Thymus (tissue), 11 donors: ENCODE data around the gene TMEM255B. TPM values are rescaled to one million over a fixed set of nuclear protein-coding genes. Genes with fewer than 3 reads are reported as not detected.
"Not testable (repeated sequence)": the region's sequence is repeated elsewhere in the genome, so short reads cannot be mapped to it uniquely, and the experiment has no call there.

Source experiments
- DNase-seq, 9 donors: peaks; one replicate each; pipeline ENCODE4 v3.0.0-alpha.2; 2013; ENCODE audit warnings: low spot score in 9 of 9, low read depth in 6 of 9, missing footprints in 1 of 9
- H3K27ac ChIP-seq, 2 donors: one replicate each; pipeline ENCODE4 v1.5.1; 2013; ENCODE audit warnings: control low read depth in 1 of 2, low read depth in 1 of 2, low read length in 1 of 2, mild to moderate bottlenecking in 1 of 2, moderate library complexity in 1 of 2
- H3K27me3 ChIP-seq, 2 donors: one replicate each; pipeline ENCODE4 v1.5.1; 2013; ENCODE audit warnings: low read length in 1 of 2; ENCODE audit not compliant: control insufficient read depth in 2 of 2, insufficient read depth in 1 of 2
- H3K36me3 ChIP-seq, 2 donors: one replicate each; pipeline ENCODE4 v1.5.1; 2013; ENCODE audit warnings: low read length in 1 of 2, mild to moderate bottlenecking in 1 of 2, moderate library complexity in 1 of 2; ENCODE audit not compliant: control insufficient read depth in 2 of 2, insufficient read depth in 2 of 2
- H3K4me1 ChIP-seq, 2 donors: one replicate each; pipeline ENCODE4 v1.5.1; 2013; ENCODE audit warnings: low read length in 2 of 2; ENCODE audit not compliant: control insufficient read depth in 2 of 2, insufficient read depth in 2 of 2
- H3K4me3 ChIP-seq, 2 donors: one replicate each; pipeline ENCODE4 v1.5.1; 2013; ENCODE audit warnings: low read length in 2 of 2, control low read depth in 1 of 2, mild to moderate bottlenecking in 1 of 2
- H3K9me3 ChIP-seq, 2 donors: one replicate each; pipeline ENCODE4 v1.5.1; 2013; ENCODE audit warnings: low read length in 1 of 2, mild to moderate bottlenecking in 1 of 2; ENCODE audit not compliant: control insufficient read depth in 2 of 2, insufficient read depth in 1 of 2
- WGBS: extraction: QIAGEN DNeasy Blood & Tissue Kit; methylation state at CpG from one replicate; pipeline ENCODE4 v1.1.7; 2013; 5-methylcytosine and 5-hydroxymethylcytosine counted together
- polyA plus RNA-seq: library from polyadenylated mRNA; stranded (reverse); fragments of 200-250 nt; gene quantifications from one replicate; pipeline ENCODE4 v1.2.3, GENCODE V29; 2013
- total RNA-seq: library from RNA; stranded (reverse); fragments of 120-200 nt; gene quantifications from one replicate; pipeline ENCODE4 v1.2.4, GENCODE V29; 2013
- donor health status: healthy.

TMEM255B gene
- total and polyA plus RNA-seq, 2 donors: 0.61 to 7.2 TPM

DNA sequence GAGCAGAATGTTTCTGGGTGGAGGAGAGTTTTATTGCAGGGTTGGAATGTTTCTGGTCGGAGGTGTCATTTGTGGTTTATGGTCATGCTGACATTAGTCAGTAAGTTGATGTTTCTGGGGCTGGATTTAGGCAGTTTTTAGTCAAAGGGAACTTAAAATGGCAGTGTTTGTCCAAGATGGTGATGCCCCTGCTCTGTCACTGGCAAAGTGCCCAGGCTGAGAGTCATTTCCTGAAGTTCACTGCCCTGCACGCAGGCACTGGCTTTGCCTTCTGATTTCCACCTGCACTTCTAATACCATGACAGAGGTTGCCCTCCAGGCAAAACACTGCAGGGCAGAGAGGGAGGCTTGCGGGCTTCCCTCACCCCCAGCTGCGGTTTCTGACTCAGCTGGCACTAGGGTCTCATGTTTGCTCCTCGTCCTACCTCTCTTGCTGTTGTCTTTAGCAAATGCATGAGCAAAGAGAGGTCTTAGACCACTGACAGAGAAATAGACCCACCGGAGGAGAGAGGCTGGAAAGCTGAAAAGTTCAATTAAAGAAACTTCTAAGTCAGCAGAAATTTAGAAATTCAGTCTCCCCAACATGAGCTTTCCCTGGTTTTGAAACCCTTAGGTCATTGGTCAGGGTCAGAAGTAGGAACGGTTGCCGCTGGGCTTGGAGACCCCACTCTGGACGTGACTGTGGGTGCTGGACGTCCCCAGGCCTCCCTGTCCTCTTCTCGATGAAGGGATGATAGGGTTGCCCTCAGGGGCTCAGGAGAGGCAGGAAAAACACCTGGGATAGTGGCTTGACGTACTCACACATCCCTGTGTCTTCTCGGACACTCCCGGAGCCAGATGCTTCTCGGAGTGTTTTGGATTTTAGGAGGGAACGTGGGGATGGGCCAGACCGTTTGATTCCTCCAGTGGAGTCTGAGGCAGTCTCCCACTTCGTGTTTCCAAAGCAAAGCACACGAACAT, 26.3 kb downstream of the TMEM255B start:
- Histone ChIP-seq H3K9me3 (no peaks in the 10 kb centered on the region), H3K4me3 (no peak overlapping the region), H3K4me1 (no peaks in the 10 kb centered on the region), H3K27ac (no peak overlapping the region), H3K36me3 (no peaks in the 10 kb centered on the region), H3K27me3 (peaks cover 0 to 3% of the 10 kb centered on the region in 2 donors)
- 87% methylated on average over 19 of the region's 19 CpGs for WGBS
- no peak for DNase-seq

- Histone ChIP-seq H3K9me3 (no peaks in the 10 kb centered on the region), H3K27me3 (peaks cover 0 to 3% of the 10 kb centered on the region in 2 donors), H3K27ac (no peak overlapping the region), H3K36me3 (no peaks in the 10 kb centered on the region), H3K4me1 (no peaks in the 10 kb centered on the region), H3K4me3 (no peak overlapping the region)
- 82% methylated on average over 17 of the region's 17 CpGs for WGBS
- DNase-seq: no peak
Measured at GRCh38 chr13:113786262-113786841, 27.3 kb downstream of the TMEM255B start.

- H3K4me1 ChIP-seq: peaks cover 0 to 4% of the 10 kb centered on the region in 2 donors
- DNase-seq: no peak
- peaks cover 0 to 3% of the 10 kb centered on the region in 2 donors for H3K27me3 ChIP-seq
- H3K27ac ChIP-seq: no peak overlapping the region
- no peaks in the 10 kb centered on the region for H3K9me3 ChIP-seq
- 76% methylated on average over 12 of the region's 12 CpGs for WGBS
- H3K4me3 ChIP-seq: no peak overlapping the region
- H3K36me3 ChIP-seq: no peaks in the 10 kb centered on the region
Measured at GRCh38 chr13:113787694-113788093, 28.7 kb downstream of the TMEM255B start.

DNA sequence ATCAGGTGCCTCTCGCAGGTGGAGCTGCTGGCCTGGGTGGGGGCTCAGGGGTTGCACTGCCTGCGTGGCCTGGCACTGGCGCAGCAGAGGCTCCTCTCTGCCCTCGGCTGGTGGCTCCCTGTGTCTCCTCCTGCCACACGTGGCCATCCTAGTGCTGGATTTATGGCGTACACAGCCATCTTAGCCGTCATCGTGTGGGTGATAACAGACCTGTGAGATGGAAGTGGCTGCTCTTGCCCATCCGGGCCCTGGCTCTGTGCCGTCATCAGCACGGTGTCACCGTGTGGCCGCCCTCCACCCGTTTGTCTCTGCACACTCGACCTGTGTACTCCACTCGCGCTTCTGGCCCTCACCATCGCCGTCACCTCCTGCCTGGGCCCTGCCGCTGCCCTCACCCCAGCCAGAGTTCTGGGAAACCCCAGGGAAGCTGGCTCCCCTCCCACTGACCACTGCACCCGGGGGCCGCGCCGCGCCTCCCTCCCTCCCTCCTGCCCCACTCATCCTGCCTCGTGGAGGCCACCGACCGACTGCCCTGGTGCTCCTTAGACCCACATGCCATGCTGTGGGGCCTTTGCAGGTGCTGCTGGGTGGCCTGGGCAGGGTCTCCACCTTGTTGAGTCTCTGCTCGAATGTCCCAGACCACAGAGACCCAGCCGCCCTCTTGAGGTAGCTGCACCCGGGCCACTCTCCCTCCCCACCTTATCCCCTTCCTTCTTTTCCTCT, 29.5 kb downstream of the TMEM255B start:
- no peak overlapping the region for H3K4me3 ChIP-seq
- H3K27ac ChIP-seq: no peak overlapping the region
- peaks cover 0 to 4% of the 10 kb centered on the region in 2 donors for H3K4me1 ChIP-seq
- no peak for DNase-seq
- H3K36me3 ChIP-seq: no peaks in the 10 kb centered on the region
- peaks cover 0 to 3% of the 10 kb centered on the region in 2 donors for H3K27me3 ChIP-seq
- no peaks in the 10 kb centered on the region for H3K9me3 ChIP-seq
- 92% methylated on average over 31 of the region's 31 CpGs for WGBS

- WGBS: 88% methylated on average over 6 of the region's 6 CpGs
- Histone ChIP-seq H3K27me3 (peaks cover 0 to 3% of the 10 kb centered on the region in 2 donors), H3K4me3 (no peak overlapping the region), H3K4me1 (peaks cover 0 to 4% of the 10 kb centered on the region in 2 donors), H3K27ac (no peak overlapping the region), H3K9me3 (no peaks in the 10 kb centered on the region), H3K36me3 (no peaks in the 10 kb centered on the region)
- no peak for DNase-seq
Measured at GRCh38 chr13:113789167-113789566, 30.1 kb downstream of the TMEM255B start.

DNA sequence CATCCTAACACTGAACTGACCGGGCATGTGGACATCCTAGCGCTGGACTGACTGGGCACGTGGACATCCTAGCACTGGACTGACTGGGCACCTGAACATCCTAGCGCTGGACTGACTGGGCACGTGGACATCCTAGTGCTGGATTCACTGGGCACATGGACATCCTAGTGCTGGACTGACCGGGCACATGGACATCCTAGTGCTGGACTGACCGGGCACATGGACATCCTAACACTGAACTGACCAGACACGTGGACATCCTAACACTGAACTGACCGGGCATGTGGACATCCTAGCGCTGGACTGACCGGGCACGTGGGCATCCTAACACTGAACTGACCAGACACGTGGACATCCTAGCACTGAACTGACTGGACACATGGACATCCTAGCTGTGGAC, 30.9 kb downstream of the TMEM255B start:
- not testable (repeated sequence) for H3K9me3 ChIP-seq, DNase-seq, H3K36me3 ChIP-seq, H3K4me3 ChIP-seq, H3K27ac ChIP-seq, H3K4me1 ChIP-seq, H3K27me3 ChIP-seq
- 94% methylated on average over 13 of the region's 13 CpGs for WGBS

DNA sequence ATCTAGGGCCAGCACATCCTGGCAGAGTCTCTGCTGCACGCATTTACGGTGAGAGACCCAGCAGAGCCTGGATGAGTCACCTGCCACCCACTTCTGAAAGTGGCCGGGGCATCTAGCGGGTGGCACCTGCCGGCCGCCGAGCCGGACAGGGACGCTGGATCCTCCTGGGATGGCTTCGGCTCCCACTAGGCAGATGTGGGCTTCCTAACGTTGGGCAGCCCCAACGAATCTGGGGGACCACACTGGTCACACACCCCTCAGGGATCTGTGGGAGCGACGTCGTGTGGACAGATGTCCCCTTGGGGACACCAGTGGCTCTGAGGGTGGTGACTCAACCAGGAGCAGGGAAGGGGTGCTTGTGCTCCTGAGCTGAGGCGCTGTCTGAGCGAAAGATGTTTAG, 32.2 kb downstream of the TMEM255B start:
- DNase-seq: no peak

DNA sequence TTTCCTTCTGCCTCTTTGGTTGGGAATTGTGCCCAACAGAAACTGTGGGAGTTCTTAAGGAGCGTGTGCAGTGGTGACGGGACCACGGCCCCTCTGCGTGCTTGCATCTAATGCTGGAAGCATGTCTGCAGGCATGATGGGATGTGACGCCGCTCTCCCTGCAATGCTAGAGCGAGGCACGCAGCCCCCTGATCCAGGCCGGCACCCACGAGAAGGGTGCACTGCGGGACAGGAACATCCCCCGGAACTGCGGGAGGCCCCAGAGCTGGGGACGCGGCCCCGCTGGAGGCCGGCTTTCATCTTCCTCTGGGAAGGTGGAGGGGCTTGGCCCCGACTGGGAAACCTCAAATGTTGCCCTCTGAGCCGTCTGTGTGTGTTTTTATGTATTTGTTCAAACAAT, 32.7 kb downstream of the TMEM255B start:
- 90% methylated on average over 19 of the region's 19 CpGs for WGBS
- no peak overlapping the region for H3K4me3 ChIP-seq
- DNase-seq: no peak
- H3K9me3 ChIP-seq: no peaks in the 10 kb centered on the region
- H3K36me3 ChIP-seq: no peaks in the 10 kb centered on the region
- no peaks in the 10 kb centered on the region for H3K27me3 ChIP-seq
- no peak overlapping the region for H3K27ac ChIP-seq
- peaks cover 0 to 4% of the 10 kb centered on the region in 2 donors for H3K4me1 ChIP-seq

More for the DNA sequence above, 32.2 kb downstream of the TMEM255B start:
- no peaks in the 10 kb centered on the region for H3K27me3 ChIP-seq
- WGBS: 86% methylated on average over 17 of the region's 17 CpGs
- H3K27ac ChIP-seq: no peak overlapping the region
- H3K36me3 ChIP-seq: no peaks in the 10 kb centered on the region
- no peak overlapping the region for H3K4me3 ChIP-seq
- no peaks in the 10 kb centered on the region for H3K9me3 ChIP-seq
- peaks cover 0 to 4% of the 10 kb centered on the region in 2 donors for H3K4me1 ChIP-seq
